Fibroblast of skin of right biceps (primary cell): ENCODE measurements around the gene SLC22A25.
"Not testable (repeated sequence)": the region's sequence is repeated elsewhere in the genome, so short reads cannot be mapped to it uniquely, and the experiment has no call there.

ENCODE experiments used
- DNase-seq: peaks from one replicate; pipeline ENCODE4 v3.0.0-alpha.2; 2013

Gene SLC22A25

GRCh38 chr11:63243533-63243932 lies at the start of gene SLC22A25:
Gene SLC22A25 (minus strand): TSS chr11:63243599. CDS start chr11:63229652, 13,947 bp downstream.
- DNase-seq = no peak

- no peak for DNase-seq
Measured at GRCh38 chr11:63290285-63290684, 46.9 kb upstream of the SLC22A25 start.

GRCh38 chr11:63289658-63290057 lies 46.3 kb upstream of the SLC22A25 start:
- no peak for DNase-seq

DNA sequence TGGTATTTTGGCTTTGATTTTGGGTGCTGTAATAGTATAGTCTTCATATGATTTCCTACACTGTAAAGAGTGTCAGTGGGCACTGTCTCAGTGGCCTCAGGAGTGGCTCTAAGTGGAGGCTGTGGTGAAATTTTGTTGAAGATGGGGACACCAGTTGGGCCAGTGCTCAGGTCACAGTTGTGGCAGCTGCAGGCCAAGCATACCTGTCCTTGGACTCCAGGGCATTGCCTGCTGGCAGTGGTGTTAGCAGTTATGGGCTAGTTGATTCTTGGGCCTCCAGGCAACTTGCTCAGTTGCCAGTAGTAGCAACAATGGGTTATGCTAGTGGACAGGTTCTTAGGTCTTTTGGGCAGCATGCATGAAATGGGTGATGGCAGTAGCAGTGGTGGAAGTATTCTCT lies 39.2 kb upstream of the SLC22A25 start:
- DNase-seq = no peak

- no peak for DNase-seq
Measured at GRCh38 chr11:63280920-63281319, 37.5 kb upstream of the SLC22A25 start.

DNA sequence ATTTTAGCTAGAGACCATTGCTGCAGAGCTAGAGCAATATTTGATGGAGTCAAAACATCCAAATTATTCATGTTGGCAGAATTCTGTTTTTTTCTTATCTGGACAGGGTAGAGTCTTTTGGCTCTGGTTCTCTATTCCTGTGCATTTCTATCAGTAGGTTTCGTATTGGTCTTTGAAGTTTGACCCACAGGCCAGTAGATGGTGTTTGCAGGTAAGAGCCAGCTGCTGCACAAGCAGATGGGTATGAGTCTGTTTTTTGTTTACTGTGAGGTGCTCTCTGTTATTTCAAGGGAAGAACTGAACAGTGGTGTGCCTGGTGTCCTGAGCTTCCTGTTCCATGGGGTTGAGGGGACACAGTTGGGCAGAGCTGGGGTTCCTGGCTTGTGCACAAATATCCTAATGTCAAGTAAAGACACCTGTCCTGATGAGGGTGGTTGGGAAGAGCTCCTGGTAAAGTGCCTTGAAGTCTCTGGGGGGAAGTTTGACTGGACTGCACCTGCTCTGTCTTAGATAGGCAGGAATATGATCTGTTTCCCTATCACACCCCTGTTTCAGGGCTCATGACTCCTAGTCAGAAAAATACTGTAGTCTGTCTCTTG lies 34.0 kb upstream of the SLC22A25 start:
- no peak for DNase-seq

GRCh38 chr11:63274776-63275175 lies 31.4 kb upstream of the SLC22A25 start:
- DNase-seq = no peak

- no peak for DNase-seq
Measured at GRCh38 chr11:63273685-63274084, 30.3 kb upstream of the SLC22A25 start.

- no peak for DNase-seq
Measured at GRCh38 chr11:63262547-63262946, 19.1 kb upstream of the SLC22A25 start.

- no peak for DNase-seq
Measured at GRCh38 chr11:63251312-63251711, 7.9 kb upstream of the SLC22A25 start.

DNA sequence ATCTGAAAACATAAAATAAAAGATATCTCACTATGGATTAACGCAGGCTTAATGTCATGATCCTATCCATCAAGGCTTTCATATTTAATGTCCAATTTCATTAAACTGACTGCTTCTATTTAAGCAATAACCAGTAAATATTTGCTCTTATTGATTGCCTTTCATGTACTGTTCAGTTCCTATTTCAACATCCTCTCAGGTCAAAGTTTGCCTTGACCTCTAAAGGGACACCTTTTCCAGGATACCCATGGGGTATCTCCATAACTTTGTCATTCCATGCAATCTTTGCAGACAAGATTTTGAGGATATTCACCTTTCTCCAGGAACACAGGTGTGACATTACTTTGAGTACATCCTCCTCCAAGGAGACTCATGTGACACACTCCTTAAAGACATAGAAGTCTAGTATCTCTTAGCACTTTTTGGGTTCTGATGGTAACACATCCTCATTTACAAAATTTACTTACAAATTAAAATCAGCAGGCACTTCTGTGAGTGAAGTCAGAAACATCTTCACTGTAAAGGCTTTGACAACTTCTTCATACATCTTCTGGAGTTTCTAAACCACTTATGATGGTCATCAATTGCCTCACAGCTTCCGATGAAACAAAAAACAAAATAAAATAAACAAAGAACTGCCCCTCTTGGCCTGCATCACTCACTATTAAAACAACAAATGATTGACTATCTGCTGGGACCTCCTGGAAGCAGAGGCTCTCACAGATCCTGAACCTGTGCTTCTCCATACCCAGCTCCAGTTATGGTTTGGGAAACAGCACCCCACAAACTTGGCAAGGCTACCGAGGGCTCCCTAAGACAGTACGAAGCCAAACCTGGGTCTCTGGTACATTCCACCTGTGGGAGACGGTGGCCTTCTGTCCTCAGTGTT lies 7.0 kb upstream of the SLC22A25 start:
- DNase-seq = no peak

DNA sequence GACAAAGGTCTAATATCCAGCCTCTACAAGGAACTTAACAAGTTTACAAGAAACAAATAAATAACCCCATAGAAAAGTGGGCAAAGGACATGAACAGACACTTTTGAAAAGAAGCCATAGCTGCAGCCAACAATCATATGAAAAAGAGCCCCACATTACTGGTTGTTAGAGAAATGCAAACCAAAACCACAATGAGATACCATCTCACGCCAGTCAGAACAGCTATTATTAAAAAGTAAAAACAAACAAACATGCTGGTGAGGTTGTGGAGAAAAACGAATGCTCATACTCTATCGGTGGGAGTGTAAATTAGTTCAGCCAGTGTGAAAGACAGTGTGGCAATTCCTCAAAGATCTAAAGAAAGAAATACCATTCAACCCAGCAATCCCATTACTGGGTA lies 5.6 kb upstream of the SLC22A25 start:
- no peak for DNase-seq

DNA sequence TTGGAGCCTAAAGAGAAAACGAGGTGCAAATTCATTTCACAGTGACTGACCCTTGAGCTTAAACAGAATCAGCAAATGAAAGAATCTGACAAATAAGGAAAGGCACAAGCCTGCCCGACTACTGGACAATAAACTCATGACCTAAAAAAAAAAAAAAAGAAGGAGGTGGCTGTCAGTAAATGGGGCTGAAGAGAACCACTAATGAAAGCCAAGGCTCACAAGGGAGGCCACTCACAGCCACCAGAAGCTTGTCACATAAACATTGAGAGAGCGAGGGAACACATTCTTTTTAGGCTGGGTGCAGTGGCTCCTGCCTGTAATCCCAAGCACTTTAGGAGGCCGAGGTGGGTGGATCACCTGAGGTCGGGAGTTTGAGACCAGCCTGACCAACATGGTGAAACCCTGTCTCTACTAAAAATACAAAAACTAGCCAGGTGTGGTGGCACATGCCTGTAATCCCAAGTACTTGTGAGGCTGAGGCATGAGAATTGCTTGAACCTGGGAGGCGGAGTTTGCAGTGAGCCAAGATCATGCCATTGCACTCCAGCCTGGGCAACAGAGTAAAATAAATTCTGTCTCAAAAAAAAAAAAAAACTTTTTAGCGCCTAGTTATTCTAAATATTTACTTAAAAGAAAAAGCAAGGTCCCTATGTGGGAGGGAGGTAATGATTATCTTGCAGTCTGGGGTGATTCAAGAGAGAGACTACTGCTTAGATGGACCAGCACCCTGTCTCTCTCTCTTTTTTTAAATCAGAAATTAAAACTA lies 4.0 kb upstream of the SLC22A25 start:
- DNase-seq = not testable (repeated sequence)

DNA sequence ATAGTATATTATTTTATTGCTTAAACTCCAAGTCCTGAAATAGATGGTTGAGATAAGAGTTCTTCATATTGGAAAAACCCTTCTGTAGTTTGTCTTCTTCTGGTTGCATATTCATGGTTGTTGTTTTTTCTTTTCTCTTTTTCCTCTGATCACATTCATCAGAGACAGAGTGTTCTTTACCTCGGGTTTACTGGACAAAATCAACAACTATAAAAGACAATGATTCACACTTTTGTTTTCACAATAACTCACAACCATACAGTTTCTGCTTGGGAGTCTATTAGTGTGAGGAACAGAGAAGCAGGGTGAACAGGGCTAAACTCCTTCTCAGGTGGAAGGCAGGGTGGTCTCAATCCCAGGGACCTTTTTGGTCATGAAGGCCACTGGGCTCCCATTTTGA lies 2.6 kb upstream of the SLC22A25 start:
- DNase-seq = no peak

- no peak for DNase-seq
Measured at GRCh38 chr11:63244862-63245261, 1.5 kb upstream of the SLC22A25 start.

- DNase-seq = no peak
Measured at GRCh38 chr11:63242089-63242781, 1.2 kb downstream of the SLC22A25 start.

DNA sequence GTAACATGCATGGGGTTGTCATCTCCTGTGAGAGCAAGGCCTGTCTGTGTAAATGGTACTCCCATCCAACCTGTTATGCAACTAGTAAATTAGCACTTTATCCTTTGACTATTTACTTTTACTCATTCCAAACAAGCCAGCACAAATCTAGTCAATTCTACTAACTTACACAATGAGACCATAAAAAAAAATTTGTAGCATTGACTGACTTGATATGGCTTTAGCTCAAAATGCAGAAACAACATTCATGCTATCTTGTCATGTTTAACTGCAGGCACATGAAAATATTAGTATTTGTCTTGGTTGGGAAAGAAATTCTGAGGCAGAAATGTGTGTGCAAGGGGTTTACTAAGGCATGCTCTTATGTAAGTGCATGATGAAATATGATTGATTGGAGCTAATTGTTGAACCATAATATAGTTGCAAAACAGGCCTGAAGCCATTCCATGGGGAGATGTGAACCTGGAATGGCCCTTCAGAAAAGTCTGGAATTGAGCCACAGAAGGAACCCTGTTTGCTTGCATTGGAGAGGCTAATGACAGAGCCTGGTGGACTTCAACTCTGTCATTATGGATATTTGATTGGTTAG lies 2.5 kb downstream of the SLC22A25 start:
- DNase-seq = no peak

- no peak for DNase-seq
Measured at GRCh38 chr11:63240098-63240497, 3.3 kb downstream of the SLC22A25 start.

DNA sequence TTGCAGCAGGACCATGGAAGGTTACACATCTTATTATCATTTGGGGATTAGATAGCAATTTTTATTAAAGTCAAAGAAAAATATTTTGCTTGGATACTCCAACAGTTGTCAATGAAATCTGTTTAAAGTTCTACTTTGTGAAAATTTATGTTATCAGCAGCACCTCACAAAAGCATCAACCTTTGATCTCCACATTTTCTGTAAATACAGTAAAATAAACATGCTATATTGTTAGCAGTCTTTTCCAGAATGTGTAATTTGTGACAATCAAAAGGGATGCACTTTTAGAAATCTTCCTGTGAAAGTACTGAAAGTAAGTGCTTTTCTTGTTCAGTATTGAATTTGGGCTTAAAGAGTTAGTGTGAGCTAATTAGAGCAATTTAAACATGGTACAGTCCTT lies 4.1 kb downstream of the SLC22A25 start:
- no peak for DNase-seq

GRCh38 chr11:63237413-63237812 lies 6.0 kb downstream of the SLC22A25 start:
- no peak for DNase-seq

GRCh38 chr11:63235471-63236461 lies 7.6 kb downstream of the SLC22A25 start:
- not testable (repeated sequence) for DNase-seq
